COLO668 (cell line): ENCODE measurements around the gene MYO18B.

ENCODE experiments used
- DNase-seq: peaks from one replicate; lab custom pipeline; 2025; ENCODE audit not compliant: unreplicated experiment; lab: John Stamatoyannopoulos, UW

The MYO18B gene

GRCh38 chr22:25939384-25939783 is 197.4 kb downstream of the MYO18B start:
- DNase-seq: no peak

GRCh38 chr22:25940479-25940878 is 198.5 kb downstream of the MYO18B start:
- DNase-seq: no peak

GRCh38 chr22:25941365-25941960 is 199.5 kb downstream of the MYO18B start:
- DNase-seq: no peak

- DNase-seq: no peak
These were observed 200.3 kb downstream of the MYO18B start for GRCh38 chr22:25942115-25942855.

GRCh38 chr22:25942856-25943411 is 200.9 kb downstream of the MYO18B start:
- DNase-seq: peak; percentile 92

GRCh38 chr22:25950111-25950510 is 208.1 kb downstream of the MYO18B start:
- no peak for DNase-seq

GRCh38 chr22:25953276-25953675 is 211.3 kb downstream of the MYO18B start:
- DNase-seq: peak; percentile 14

- DNase-seq: peak; percentile 68
These were observed 211.9 kb downstream of the MYO18B start for GRCh38 chr22:25953919-25954318.

GRCh38 chr22:25955323-25955722 is 213.3 kb downstream of the MYO18B start:
- DNase-seq: no peak

GRCh38 chr22:25956801-25957200 is 214.8 kb downstream of the MYO18B start:
- DNase-seq: no peak

GRCh38 chr22:25959818-25960774 is 218.1 kb downstream of the MYO18B start:
- no peak for DNase-seq

- DNase-seq: no peak
These were observed 219.7 kb downstream of the MYO18B start for GRCh38 chr22:25961699-25962098.

- no peak for DNase-seq
These were observed 220.7 kb downstream of the MYO18B start for GRCh38 chr22:25962711-25963110.

- DNase-seq: no peak
These were observed 223.2 kb downstream of the MYO18B start for GRCh38 chr22:25964961-25965730.

- no peak for DNase-seq
These were observed 224.5 kb downstream of the MYO18B start for GRCh38 chr22:25966448-25966913.

GRCh38 chr22:25969286-25969685 is 227.3 kb downstream of the MYO18B start:
- no peak for DNase-seq

- DNase-seq: no peak
These were observed 227.9 kb downstream of the MYO18B start for GRCh38 chr22:25969901-25970300.

- DNase-seq: peak; percentile 45
These were observed 228.5 kb downstream of the MYO18B start for GRCh38 chr22:25970374-25970911.

GRCh38 chr22:25970999-25971811 is 229.2 kb downstream of the MYO18B start:
- DNase-seq: no peak
